Naive thymus-derived CD8-positive, alpha-beta T cell (primary cell): ENCODE results near the gene RASL11B. TPM values are rescaled to one million over a fixed set of nuclear protein-coding genes. Genes with fewer than 3 reads are reported as not detected.

Source experiments
- ATAC-seq, 2 donors: fragments of 150-1000 bp; cut with Tn5 transposase in 1 of 2; sonication (Bioruptor Pico), chemical (Tn5 transposase) in 1 of 2; 1 replicate in 1 of 2; 2 replicates in 1 of 2; pipeline ENCODE4 v1.10.0; 2021; ENCODE audit warnings: mild to moderate bottlenecking in 2 of 2, moderate library complexity in 2 of 2
- POLR2A ChIA-PET: fragments of 350-600 bp; sonication (Branson Sonifier 250); formaldehyde crosslinking; loops from one replicate; lab custom pipeline; 2021; ENCODE audit warnings: antibody characterized with exemption; lab: Charles Lee
- DNase-seq, 10 donors: peaks; one replicate each; pipeline versions ENCODE4 v3.0.0 to v3.0.0-alpha.2; 2020 to 2022
- H3K27ac Mint-ChIP-seq, 10 donors: one replicate each; pipeline ENCODE4 v1.8.0; 2020 to 2022; ENCODE audit warnings: mild to moderate bottlenecking in 10 of 10, mixed read lengths in 10 of 10, moderate library complexity in 4 of 10, inconsistent platforms in 1 of 10
- H3K27me3 Mint-ChIP-seq, 5 donors: one replicate each; pipeline ENCODE4 v1.8.0; 2021 to 2022; ENCODE audit warnings: mixed read lengths in 5 of 5
- H3K36me3 Mint-ChIP-seq, 3 donors: one replicate each; pipeline ENCODE4 v1.8.0; 2020 to 2022; ENCODE audit warnings: mixed read lengths in 3 of 3, mild to moderate bottlenecking in 2 of 3, inconsistent platforms in 1 of 3
- H3K4me1 Mint-ChIP-seq, 4 donors: one replicate each; pipeline ENCODE4 v1.8.0; 2021 to 2022; ENCODE audit warnings: mixed read lengths in 4 of 4
- H3K4me3 Mint-ChIP-seq, 10 donors: one replicate each; pipeline ENCODE4 v1.8.0; 2020 to 2022; ENCODE audit warnings: mild to moderate bottlenecking in 10 of 10, mixed read lengths in 10 of 10, moderate library complexity in 6 of 10, inconsistent platforms in 1 of 10
- H3K9me3 Mint-ChIP-seq, 9 donors: one replicate each; pipeline ENCODE4 v1.8.0; 2020 to 2022; ENCODE audit warnings: mixed read lengths in 9 of 9, mild to moderate bottlenecking in 3 of 9, inconsistent platforms in 1 of 9, moderate library complexity in 1 of 9
- polyA plus RNA-seq, 3 donors: library from polyadenylated mRNA; unstranded; fragments of 300-500 nt; fragmentation: Illumina TruSeq; gene quantifications; one replicate each; pipeline ENCODE4 v1.2.3, GENCODE V29; 2021
- total RNA-seq, 8 experiments: library from RNA in 2 of 8; stranded (reverse) in 2 of 8; gene quantifications; one replicate each; pipeline ENCODE4 v1.2.3 and lab custom pipeline; 2021 to 2026

RASL11B gene
- total and polyA plus RNA-seq, 5 experiments from 2014 or later, result 0.15 to 0.73 (median 0.41) TPM

DNA sequence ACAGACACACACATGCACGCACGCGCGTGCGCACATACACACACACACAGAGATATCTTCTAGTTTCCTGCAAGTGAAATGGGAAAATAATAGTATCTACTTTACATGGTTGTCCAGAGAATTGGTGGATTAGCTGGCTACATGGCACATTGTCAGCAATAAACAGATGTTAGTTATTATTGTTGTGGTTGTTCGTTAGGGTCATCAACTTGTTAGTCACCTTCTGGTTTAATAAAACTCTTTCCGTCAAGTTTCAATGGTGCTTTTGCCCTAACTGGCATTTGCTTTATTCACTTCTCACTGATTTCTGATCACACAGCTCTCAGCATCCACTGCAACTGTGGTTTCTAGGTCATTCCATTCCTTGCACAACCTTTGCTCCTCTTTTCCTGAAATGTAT lies 25.4 kb upstream of the RASL11B start:
- no peak for ATAC-seq
- Mint-ChIP-seq H3K9me3 (no peaks in the 10 kb centered on the region), H3K4me3 (no peak overlapping the region), H3K4me1 (peaks cover 0 to 3% (median 0%) of the 10 kb centered on the region in 4 donors), H3K36me3 (no peaks in the 10 kb centered on the region), H3K27me3 (peaks cover 0 to 14% (median 2%) of the 10 kb centered on the region in 5 donors), H3K27ac (no peak overlapping the region)
- POLR2A ChIA-PET, result no interaction called here
- no peak for DNase-seq

DNA sequence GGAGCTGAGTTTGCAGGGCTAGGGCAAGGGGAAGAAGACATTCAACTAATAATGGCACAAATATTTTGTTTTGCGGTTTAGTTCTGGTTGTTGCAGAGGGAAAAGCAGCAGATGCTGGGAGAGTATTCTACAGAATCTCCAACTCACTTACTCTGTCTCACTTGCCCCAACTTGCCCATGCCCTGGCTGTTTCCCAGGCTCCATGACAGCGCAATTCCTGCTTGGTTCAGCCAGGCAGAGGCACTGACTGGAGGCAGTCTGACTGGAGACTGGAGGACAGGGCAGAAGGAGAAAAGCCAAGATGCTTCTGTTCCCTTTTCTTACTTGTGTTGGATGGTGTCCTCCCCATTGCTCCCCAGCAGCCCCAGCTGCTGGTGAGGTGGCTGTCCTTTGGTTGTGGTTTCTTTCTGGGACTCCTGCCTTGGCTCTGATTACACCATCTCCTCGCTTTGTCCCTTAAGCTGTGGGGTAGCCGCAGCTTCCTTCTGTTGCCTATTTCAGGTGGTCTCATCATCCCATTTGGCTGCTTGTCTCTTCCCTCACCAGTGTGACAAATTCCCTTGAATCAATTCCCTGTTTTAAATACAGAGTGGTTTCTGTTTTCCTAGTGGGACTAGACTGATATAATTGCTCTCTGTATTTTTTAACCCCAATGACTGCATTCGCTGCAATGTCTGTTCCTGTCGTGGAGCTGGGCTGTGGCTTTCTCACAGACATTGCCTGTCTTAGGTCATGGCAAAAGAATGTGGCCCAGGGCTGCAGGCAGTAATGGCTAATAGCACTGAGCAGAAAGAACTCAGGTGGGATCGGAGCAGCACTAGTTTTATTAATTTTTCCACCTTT lies 24.2 kb upstream of the RASL11B start:
- Mint-ChIP-seq H3K27me3 (peaks cover 0 to 3% (median 1%) of the 10 kb centered on the region in 5 donors), H3K36me3 (no peaks in the 10 kb centered on the region), H3K4me3 (no peak overlapping the region), H3K4me1 (no peaks in the 10 kb centered on the region), H3K27ac (no peak overlapping the region), H3K9me3 (no peaks in the 10 kb centered on the region)
- ATAC-seq (no peak), DNase-seq (no peak)
- POLR2A ChIA-PET, result no interaction called here

DNA sequence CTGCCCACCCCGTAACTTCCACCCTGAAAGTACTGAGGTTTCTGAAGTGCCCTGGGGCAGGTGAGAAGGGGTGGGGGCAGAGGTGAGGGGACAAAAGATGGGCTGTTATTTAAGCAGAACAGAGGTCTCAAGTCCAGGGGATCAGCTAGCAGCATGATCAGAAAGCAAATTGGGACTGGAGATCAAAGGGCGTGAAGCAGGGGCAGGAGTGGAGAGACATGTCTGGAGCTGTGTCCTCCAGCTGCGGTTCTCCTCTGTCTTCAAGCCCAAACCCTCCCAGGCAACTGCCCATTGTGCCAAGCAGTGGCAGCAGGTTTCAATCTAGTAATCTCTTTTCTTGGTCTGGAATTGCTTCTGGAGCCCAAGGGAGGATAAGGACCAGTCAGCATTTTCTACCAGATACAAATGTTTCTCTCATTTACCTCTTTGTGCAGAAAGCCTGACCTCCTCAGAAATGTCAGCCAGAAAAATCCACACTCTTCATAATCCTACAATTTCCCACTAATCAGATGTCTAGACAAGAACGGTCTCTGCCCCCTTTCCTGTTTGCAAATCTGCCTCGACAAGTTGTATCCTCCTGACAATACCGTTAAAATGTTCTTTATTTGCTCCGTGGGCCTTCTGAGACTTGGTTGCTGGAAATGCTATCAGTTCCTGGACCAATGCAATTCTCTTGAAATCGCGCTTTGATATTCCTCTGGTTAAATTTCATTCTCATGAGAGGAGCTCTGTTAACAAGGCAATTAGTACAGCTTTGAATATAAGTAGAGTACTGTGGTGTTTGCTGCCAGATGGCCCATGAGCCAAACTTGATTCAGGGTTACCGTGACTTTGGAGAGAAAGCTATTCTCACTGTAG lies 23.2 kb upstream of the RASL11B start:
- Mint-ChIP-seq H3K36me3 (no peaks in the 10 kb centered on the region), H3K9me3 (no peaks in the 10 kb centered on the region), H3K4me1 (peaks cover 0 to 9% (median 0%) of the 10 kb centered on the region in 4 donors), H3K27me3 (peaks cover 0 to 7% (median 1%) of the 10 kb centered on the region in 5 donors), H3K4me3 (no peak overlapping the region), H3K27ac (no peak overlapping the region)
- ATAC-seq (no peak), DNase-seq (no peak)
- POLR2A ChIA-PET, result no interaction called here

DNA sequence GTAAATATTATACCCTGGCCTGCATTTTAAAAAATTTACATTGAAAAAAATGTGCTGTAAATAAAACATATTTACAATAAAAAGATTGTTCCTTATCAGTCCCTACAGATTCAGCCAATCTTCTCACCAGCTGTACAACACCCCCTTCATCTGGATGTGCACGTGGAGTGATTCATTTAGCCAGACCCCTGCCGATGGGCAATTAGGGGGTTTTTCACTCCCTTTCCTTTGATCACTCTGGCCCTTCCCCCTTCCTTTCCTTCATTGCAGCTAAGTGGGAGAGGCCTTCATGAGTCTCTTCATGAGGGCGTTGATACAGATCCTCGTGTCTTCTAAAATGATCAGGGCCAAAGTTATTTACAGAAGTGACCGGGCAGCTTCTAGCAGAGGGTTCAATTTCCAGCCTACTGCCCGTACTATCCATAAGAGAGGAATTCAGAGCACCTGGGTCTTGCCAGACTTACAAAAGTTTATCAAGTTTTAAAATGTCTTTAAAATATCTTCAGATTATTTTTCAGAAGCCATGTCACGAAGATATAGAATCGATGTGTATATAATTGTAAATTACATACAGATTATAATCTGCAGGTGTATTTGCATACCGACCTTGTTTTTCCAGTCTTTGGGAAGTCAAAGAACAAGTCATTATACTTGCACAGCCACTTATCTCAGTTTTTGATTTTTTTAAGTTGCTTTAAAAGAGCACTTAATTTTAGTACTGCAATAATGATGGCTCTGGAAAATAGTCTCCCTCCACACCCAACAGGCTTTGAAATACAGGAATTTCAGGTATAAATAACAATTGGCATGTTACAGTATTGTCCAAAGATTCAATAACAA lies 21.4 kb upstream of the RASL11B start:
- Mint-ChIP-seq H3K4me3 (no peak overlapping the region), H3K36me3 (no peaks in the 10 kb centered on the region), H3K9me3 (no peaks in the 10 kb centered on the region), H3K4me1 (peaks cover 0 to 11% (median 0%) of the 10 kb centered on the region in 4 donors), H3K27me3 (peaks cover 0 to 8% (median 1%) of the 10 kb centered on the region in 5 donors), H3K27ac (no peak overlapping the region)
- no peak for DNase-seq
- no peak for ATAC-seq
- POLR2A ChIA-PET, result no interaction called here

DNA sequence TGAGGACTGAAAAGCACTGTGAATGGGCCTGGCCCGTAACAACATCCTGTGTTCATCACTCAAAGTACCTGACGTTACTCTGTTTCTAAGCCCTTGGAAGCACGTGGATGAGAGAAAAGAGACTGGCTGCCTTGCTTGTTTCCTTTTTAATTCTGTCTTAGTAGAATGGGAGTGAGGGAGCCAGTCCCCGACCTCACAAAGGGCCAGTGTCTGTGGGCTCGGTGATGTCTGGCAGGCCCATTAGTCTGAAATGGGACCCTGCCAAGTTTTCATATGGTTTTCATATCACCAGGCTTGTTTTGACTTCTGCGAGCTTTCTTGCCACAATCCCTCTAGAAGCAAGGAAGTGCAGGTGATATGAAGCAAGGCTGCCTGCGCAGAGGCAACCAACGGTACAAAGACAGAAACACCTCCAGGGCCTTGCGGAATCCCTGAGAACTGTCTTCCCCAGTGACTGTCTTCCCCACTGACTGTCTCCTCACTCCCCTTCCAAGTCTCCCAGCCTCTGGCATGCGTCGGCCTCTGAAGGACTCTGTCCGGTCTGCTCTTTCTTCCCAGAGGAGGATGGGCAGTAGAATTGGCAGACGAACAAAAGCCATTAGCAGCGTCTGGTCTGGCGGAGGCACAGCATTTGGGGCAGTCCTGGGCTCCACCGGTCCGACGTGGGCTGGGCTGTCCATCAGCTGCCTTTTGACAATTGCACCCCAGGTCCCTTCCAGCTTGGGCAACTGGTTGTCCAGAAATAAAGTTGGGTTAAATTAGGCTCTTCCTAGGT lies 20.2 kb upstream of the RASL11B start:
- H3K36me3 Mint-ChIP-seq, result no peaks in the 10 kb centered on the region
- no peak for ATAC-seq
- H3K9me3 Mint-ChIP-seq, result no peaks in the 10 kb centered on the region
- POLR2A ChIA-PET, result no interaction called here
- DNase-seq, result no peak
- no peak overlapping the region for H3K4me3 Mint-ChIP-seq
- no peak overlapping the region for H3K27ac Mint-ChIP-seq
- peaks cover 0 to 8% (median 2%) of the 10 kb centered on the region in 5 donors for H3K27me3 Mint-ChIP-seq
- peaks cover 0 to 11% (median 0%) of the 10 kb centered on the region in 4 donors for H3K4me1 Mint-ChIP-seq

DNA sequence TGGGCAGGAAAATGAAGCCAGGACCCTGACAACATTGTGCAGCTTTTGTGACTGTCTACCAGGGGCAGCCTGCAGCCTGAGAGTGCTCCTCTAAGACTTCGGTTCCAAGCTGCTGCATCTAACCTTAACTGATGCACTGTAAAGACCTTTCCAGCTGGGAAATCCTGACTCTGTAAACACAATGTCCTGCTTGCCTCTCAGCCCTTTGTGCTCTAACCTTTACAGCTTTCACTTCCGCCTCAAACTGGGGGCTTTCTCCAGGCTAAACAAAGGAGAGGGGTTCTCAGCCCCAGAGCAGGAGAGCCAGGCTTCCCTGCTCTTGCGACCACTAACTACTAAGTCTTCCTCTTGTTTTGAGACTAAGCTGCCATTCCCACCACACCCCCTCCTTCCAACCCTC lies 19.3 kb upstream of the RASL11B start:
- DNase-seq (no peak), ATAC-seq (no peak)
- Mint-ChIP-seq H3K4me3 (no peak overlapping the region), H3K4me1 (peaks cover 0 to 11% (median 0%) of the 10 kb centered on the region in 4 donors), H3K27ac (no peak overlapping the region), H3K9me3 (no peaks in the 10 kb centered on the region), H3K36me3 (no peaks in the 10 kb centered on the region), H3K27me3 (peaks cover 0 to 8% (median 2%) of the 10 kb centered on the region in 5 donors)
- POLR2A ChIA-PET, result interaction anchor here (1.2 kb wide), 1 partner anchor 131 kb away, joined by 3 read pairs; no protein-coding TSS in a partner anchor

DNA sequence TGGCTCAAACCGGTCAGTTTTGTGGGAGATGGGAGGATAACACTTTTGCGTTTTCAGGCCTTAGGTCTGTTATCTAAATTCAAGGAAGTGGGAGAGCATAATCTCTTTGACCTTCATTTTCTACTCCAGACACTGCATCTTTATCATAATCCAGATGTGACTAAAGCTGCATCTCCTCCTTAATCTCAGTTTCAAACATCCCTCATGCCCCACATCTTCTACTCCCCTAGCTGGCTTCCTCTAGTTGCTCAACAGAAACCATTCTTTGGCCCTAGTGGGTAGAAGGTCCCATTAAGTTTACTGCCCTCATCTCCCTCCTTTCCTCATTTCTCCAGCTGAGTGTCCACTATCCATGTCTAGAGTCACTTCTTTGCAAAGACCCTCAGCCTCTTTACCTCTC lies 18.8 kb upstream of the RASL11B start:
- ATAC-seq (no peak), DNase-seq (no peak)
- H3K36me3 Mint-ChIP-seq, result no peaks in the 10 kb centered on the region
- peak overlapping the region in 2 of 10 donors; percentile 61 to 68 for H3K27ac Mint-ChIP-seq
- no peak overlapping the region for H3K4me3 Mint-ChIP-seq
- peaks cover 0 to 8% (median 2%) of the 10 kb centered on the region in 5 donors for H3K27me3 Mint-ChIP-seq
- POLR2A ChIA-PET, result interaction anchor here (1.2 kb wide), 1 partner anchor 131 kb away, joined by 3 read pairs; no protein-coding TSS in a partner anchor
- H3K9me3 Mint-ChIP-seq, result no peaks in the 10 kb centered on the region
- peaks cover 0 to 11% (median 0%) of the 10 kb centered on the region in 4 donors for H3K4me1 Mint-ChIP-seq

DNA sequence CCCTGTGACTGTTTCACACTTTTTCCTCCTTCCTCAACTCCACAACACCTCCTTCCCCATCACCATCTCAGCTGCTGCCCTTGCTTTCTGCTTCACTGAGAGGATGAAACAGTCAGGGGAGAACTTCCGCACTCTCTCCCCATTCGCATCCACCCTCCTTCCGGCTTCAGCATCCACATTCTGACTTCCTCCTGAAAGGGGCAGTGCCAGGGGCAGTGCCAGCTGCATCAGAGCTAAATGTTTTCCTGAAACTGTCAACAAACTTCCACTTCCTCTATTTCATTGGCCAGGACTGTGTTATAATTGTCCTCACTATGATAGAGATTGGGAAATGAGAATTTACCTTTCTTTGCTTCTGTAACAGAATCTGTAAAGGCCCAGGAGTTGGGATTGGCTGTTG lies 18.2 kb upstream of the RASL11B start:
- peak overlapping the region in 1 of 10 donors; percentile 8 for H3K4me3 Mint-ChIP-seq
- H3K27ac Mint-ChIP-seq, result peak overlapping the region in 2 of 10 donors; percentile 61 to 68
- POLR2A ChIA-PET, result interaction anchor here (1.2 kb wide), 1 partner anchor 132 kb away, joined by 3 read pairs; no protein-coding TSS in a partner anchor
- no peaks in the 10 kb centered on the region for H3K9me3 Mint-ChIP-seq
- H3K36me3 Mint-ChIP-seq, result no peaks in the 10 kb centered on the region
- H3K27me3 Mint-ChIP-seq, result peaks cover 0 to 8% (median 2%) of the 10 kb centered on the region in 5 donors
- no peak for ATAC-seq
- no peak for DNase-seq
- H3K4me1 Mint-ChIP-seq, result peaks cover 0 to 11% (median 0%) of the 10 kb centered on the region in 4 donors

DNA sequence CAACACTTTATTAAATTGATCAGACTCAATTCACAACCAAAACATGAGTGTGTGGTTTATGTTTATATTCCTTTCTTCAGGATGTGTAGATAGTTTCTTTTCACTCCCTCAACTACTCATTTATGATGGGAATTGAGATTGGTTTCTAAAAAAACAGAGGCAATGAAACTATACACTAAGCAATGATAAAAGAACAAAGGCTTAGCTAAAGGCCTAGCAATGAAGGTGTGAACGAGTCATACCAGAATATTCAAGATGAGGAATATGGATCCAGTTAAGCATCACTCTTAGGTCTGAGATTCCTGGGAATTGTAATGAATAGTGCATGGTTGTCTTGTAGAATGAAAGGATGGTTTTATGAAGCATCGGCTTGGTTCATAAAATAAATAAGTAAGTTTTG lies 17.5 kb upstream of the RASL11B start:
- Mint-ChIP-seq H3K27ac (no peak overlapping the region), H3K9me3 (no peaks in the 10 kb centered on the region), H3K36me3 (no peaks in the 10 kb centered on the region), H3K4me1 (peaks cover 0 to 11% (median 0%) of the 10 kb centered on the region in 4 donors), H3K4me3 (no peak overlapping the region), H3K27me3 (peaks cover 0 to 8% (median 2%) of the 10 kb centered on the region in 5 donors)
- no peak for DNase-seq
- ATAC-seq, result no peak
- POLR2A ChIA-PET, result no interaction called here

DNA sequence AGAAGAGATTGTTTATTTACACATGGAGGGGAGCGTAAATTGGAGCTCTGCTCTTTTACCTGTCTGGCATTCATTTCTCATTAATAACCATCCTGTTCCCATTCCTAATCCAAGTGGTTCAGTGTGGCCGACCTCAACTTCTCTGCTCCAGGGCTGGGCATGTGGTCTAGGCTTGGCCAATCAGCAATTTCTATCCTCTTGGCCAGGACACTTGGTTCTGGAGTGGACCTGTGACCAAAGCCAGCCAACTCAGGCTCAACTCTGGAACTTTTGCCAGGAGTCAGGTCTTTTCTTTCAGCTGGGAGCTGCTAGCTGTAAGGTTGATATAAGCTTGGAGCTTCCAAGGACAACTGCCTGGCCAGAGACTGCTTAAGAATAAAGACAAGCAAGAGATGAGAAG lies 15.6 kb upstream of the RASL11B start:
- DNase-seq, result no peak
- no peak for ATAC-seq
- H3K27ac Mint-ChIP-seq, result no peak overlapping the region
- H3K4me3 Mint-ChIP-seq, result no peak overlapping the region
- H3K4me1 Mint-ChIP-seq, result peaks cover 0 to 11% (median 0%) of the 10 kb centered on the region in 4 donors
- no peaks in the 10 kb centered on the region for H3K9me3 Mint-ChIP-seq
- H3K36me3 Mint-ChIP-seq, result no peaks in the 10 kb centered on the region
- H3K27me3 Mint-ChIP-seq, result peaks cover 0 to 8% (median 2%) of the 10 kb centered on the region in 5 donors
- POLR2A ChIA-PET, result no interaction called here

DNA sequence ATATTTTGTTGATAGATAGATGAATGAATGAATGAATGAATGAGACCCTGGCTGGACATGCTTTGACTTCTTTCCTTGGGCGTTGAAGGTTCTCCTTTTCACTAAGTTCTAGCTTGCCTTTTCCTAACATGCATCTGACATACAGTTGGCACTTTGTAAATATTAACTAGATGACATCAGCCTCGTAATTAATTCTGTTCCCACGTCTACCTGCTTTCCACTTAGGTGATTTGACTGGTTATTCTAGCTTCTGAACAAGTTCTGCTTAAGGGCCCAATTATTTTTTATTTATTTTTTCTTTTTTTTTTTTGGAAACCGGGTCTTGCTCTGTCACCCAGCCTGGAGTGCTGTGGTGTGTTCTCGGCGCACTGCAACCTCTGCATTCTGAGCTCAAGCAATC lies 13.9 kb upstream of the RASL11B start:
- no peaks in the 10 kb centered on the region for H3K36me3 Mint-ChIP-seq
- H3K4me1 Mint-ChIP-seq, result peaks cover 0 to 9% (median 0%) of the 10 kb centered on the region in 4 donors
- H3K9me3 Mint-ChIP-seq, result no peaks in the 10 kb centered on the region
- ATAC-seq (no peak), DNase-seq (no peak)
- H3K27ac Mint-ChIP-seq, result peak overlapping the region in 1 of 10 donors; percentile 63
- POLR2A ChIA-PET, result no interaction called here
- H3K4me3 Mint-ChIP-seq, result no peak overlapping the region
- peaks cover 0 to 8% (median 2%) of the 10 kb centered on the region in 5 donors for H3K27me3 Mint-ChIP-seq
